ENCODE data around the gene B3GAT2. TPM values are rescaled to one million over a fixed set of nuclear protein-coding genes. Genes with fewer than 3 reads are reported as not detected.
"Not testable (repeated sequence)": the region's sequence is repeated elsewhere in the genome, so short reads cannot be mapped to it uniquely, and the experiment has no call there.

B3GAT2 gene
- total and polyA plus RNA-seq, 12 donors, result 0.05 to 0.10 TPM; not detected in 10

GRCh38 chr6:70952608-70953165, 4.2 kb downstream of the B3GAT2 start:
- Histone ChIP-seq H3K9me3 (no peaks in the 10 kb centered on the region), H3K27ac (no peak overlapping the region), H3K27me3 (peaks cover 8 to 59% (median 37%) of the 10 kb centered on the region in 7 donors), H3K36me3 (no peaks in the 10 kb centered on the region), H3K4me1 (peaks cover 6 to 24% (median 15%) of the 10 kb centered on the region in 9 donors), H3K4me3 (no peak overlapping the region)
- 72 to 79% methylated on average over 3 of the region's 3 CpGs for WGBS, 2 donors
- DNase-seq (no peak), ATAC-seq (no peak)
- no peak for TF ChIP-seq CTCF (IDR thresholded peaks at IDR 0.05)
- intact Hi-C loops (cut with DNase I), result loop anchor here in 4 of 10 donors (5.0 to 10.0 kb wide), 5 partner anchors 68 to 408 kb away; no protein-coding TSS in a partner anchor

GRCh38 chr6:70944321-70944720, 12.5 kb downstream of the B3GAT2 start:
- H3K27me3 ChIP-seq; ATAC-seq; intact Hi-C loops (cut with DNase I); H3K4me1 ChIP-seq; H3K4me3 ChIP-seq; H3K36me3 ChIP-seq; H3K9me3 ChIP-seq; DNase-seq; H3K27ac ChIP-seq: not testable (repeated sequence)
- WGBS, 2 donors, result 85 to 91% methylated on average over 10 of the region's 10 CpGs

GRCh38 chr6:70933853-70934252, 23.0 kb downstream of the B3GAT2 start:
- no peaks in the 10 kb centered on the region for H3K4me1 ChIP-seq

GRCh38 chr6:70905742-70906141, 51.1 kb downstream of the B3GAT2 start:
- no peak for TF ChIP-seq CTCF (IDR thresholded peaks at IDR 0.05)
- H3K4me3 ChIP-seq, result no peak overlapping the region
- no peak for ATAC-seq
- 73 to 80% methylated on average over 1 of the region's 1 CpG for WGBS, 2 donors
- no peaks in the 10 kb centered on the region for H3K9me3 ChIP-seq
- no peak for DNase-seq
- H3K36me3 ChIP-seq, result no peaks in the 10 kb centered on the region
- no peak overlapping the region for H3K27ac ChIP-seq
- H3K27me3 ChIP-seq, result no peaks in the 10 kb centered on the region
- intact Hi-C loops (cut with DNase I), result no loop called here
- no peaks in the 10 kb centered on the region for H3K4me1 ChIP-seq

More at GRCh38 chr6:70933853-70934252, 23.0 kb downstream of the B3GAT2 start:
- TF ChIP-seq CTCF (IDR thresholded peaks at IDR 0.05), result no peak
- peaks cover 0 to 10% (median 0%) of the 10 kb centered on the region in 11 donors for H3K9me3 ChIP-seq
- ATAC-seq, result no peak
- H3K36me3 ChIP-seq, result no peaks in the 10 kb centered on the region
- no peak overlapping the region for H3K4me3 ChIP-seq
- 80 to 86% methylated on average over 3 of the region's 3 CpGs for WGBS, 2 donors
- no peak overlapping the region for H3K27ac ChIP-seq
- intact Hi-C loops (cut with DNase I), result no loop called here
- no peaks in the 10 kb centered on the region for H3K27me3 ChIP-seq
- DNase-seq, result no peak

- no peak overlapping the region for H3K4me3 ChIP-seq
- H3K27me3 ChIP-seq, result no peaks in the 10 kb centered on the region
- ATAC-seq (no peak), DNase-seq (no peak)
- H3K27ac ChIP-seq, result no peak overlapping the region
- WGBS, 2 donors, result 78 to 85% methylated on average over 2 of the region's 2 CpGs
- peaks cover 0 to 4% (median 0%) of the 10 kb centered on the region in 9 donors for H3K4me1 ChIP-seq
- intact Hi-C loops (cut with DNase I), result no loop called here
- H3K9me3 ChIP-seq, result no peaks in the 10 kb centered on the region
- H3K36me3 ChIP-seq, result no peaks in the 10 kb centered on the region
- TF ChIP-seq CTCF (IDR thresholded peaks at IDR 0.05), result no peak
Measured at GRCh38 chr6:70903665-70904452, 53.0 kb downstream of the B3GAT2 start.

Measured in heart right ventricle (tissue), 16 donors.